NCI-H2081 treated with DMSO at 0.1 percent for 48 hours (cell line): ENCODE data around the gene ATP11A.
"Not testable (repeated sequence)": the region's sequence is repeated elsewhere in the genome, so short reads cannot be mapped to it uniquely, and the experiment has no call there.

ENCODE experiments used
- DNase-seq: peaks from one replicate; lab custom pipeline; 2025; lab: John Stamatoyannopoulos, UW

Gene ATP11A

DNA sequence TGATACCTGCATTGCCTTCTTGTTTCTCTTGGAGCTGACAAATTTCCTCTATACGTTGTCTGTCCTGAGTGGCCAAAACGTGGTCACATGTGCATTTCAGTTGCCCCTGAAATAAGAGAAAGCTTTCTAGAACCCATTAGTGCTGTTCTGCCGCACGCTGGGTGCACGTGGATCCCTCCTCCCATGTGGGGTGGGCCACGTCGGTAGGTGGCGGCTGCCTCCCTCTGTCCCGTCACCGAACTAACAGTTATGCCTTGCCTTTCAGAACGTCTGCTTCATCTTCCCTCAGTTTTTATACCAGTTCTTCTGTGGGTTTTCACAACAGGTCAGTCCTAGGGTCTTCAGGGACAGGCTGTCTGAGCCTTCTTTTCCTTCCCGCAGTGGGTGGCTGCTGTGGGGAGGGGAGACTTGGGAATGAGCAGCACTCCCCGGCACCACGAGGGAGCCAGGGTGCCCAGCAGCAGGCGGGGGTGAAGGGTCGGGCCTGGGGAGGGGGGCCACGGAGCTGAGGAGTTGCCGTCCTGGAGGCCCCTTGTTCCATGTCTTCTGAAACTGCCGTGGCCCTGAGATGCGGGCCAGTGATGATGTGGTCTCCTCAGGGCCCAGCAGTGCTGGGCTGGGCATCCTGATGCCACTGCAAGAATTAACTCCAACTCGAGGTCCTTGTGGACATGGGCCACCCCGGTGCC, 169.4 kb downstream of the ATP11A start:
- DNase-seq = no peak

GRCh38 chr13:112859817-112860190, 170.0 kb downstream of the ATP11A start:
- DNase-seq = no peak

DNA sequence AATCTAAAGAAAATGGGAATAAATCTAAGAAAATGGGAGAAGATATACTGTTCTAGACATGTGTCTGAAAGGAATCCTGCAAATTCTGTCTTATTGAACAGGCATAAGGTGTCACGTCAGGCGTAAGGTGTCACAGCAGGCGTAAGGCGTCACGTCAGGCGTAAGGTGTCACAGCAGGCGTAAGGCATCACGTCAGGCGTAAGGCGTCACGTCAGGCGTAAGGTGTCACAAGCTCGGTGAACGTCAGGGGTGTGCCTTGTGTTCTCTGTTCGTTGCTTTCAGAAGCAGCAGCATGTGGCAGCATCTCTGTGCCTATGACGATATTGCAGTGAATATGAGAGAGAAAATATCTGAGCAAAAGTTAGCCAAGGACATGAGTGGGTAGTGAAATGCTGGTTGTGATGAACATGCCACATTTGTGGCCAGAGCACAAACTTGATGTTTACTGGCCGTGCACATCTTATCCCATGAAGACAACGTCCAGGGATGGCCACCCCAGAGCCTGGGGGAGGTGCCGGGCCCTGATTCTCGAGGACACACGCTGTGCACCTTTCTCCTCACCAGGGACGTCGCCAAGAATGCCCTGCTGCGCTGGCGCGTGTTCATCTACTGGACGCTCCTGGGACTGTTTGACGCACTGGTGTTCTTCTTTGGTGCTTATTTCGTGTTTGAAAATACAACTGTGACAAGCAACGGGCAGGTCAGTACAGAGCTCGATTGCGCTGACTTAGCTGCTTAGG, 172.2 kb downstream of the ATP11A start:
- no peak for DNase-seq

DNA sequence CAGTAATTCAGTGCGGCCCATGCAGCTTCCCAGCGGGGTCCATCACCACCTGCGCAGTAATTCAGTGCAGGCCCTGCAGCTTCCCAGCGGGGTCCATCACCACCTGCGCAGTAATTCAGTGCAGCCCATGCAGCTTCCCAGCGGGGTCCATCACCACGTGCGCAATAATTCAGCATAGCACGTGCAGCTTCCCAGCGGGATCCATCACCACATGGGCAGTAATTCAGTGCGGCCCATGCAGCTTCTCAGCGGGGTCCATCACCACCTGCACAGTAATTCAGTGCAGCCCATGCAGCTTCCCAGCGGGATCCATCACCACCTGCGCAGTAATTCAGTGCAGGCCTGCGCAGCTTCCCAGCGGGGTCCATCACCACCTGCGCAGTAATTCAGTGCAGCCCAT, 173.5 kb downstream of the ATP11A start:
- not testable (repeated sequence) for DNase-seq

DNA sequence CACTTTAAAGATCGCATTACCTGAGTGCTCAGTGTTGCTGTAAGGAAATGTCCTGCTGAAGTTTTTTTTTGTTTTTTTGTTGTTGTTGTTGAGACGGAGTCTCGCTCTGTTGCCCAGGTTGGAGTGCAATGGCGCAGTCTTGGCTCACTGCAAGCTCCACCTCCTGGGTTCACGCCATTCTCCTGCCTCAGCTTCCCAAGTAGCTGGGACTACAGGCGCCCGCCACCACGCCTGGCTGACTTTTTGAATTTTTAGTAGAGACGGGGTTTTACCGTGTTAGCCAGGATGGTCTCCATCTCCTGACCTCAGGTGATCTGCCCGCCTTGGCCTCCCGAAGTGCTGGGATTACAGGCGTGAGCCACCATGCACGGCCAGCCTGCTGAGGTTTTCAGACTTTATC, 175.6 kb downstream of the ATP11A start:
- not testable (repeated sequence) for DNase-seq

DNA sequence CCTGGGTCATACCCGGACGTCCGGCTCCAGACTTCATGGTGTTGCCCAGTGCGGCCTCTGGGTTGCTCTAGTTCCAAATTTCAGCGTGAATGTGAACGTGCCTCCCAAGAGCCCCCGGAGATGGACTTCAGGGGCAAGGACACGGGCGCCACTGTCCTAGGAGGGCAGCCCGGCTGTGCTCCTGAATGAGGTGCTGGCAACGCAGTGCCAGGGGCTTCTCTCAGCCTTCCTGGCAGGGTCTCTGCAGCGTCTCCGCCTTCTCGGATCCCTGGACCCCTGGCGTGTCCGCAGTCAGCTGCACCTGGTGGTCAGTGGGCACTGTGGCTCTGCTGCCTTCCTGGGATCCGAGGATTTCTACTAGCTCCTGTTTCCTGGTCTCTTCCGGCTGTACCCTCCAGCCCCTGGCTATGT, 177.5 kb downstream of the ATP11A start:
- DNase-seq = no peak

DNA sequence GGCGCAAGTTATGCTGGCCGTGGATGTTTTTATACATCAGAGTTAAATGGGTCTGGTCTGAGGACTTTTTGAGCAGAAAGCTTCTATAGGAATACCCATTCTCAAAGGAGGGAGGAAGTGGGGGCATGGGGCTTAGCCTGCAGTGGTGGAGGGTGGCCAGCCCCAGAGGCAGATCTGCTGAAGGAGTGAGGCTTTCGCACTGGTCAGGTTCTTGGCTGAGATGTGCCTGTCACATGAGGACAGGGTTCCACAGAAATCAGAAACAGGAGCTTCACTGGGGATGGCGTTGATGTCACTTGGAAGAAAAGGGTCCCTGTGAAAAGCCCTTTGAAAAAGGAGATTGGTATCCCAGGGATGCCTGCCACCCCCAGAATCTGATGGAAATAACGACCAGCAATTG, 178.5 kb downstream of the ATP11A start:
- no peak for DNase-seq

DNA sequence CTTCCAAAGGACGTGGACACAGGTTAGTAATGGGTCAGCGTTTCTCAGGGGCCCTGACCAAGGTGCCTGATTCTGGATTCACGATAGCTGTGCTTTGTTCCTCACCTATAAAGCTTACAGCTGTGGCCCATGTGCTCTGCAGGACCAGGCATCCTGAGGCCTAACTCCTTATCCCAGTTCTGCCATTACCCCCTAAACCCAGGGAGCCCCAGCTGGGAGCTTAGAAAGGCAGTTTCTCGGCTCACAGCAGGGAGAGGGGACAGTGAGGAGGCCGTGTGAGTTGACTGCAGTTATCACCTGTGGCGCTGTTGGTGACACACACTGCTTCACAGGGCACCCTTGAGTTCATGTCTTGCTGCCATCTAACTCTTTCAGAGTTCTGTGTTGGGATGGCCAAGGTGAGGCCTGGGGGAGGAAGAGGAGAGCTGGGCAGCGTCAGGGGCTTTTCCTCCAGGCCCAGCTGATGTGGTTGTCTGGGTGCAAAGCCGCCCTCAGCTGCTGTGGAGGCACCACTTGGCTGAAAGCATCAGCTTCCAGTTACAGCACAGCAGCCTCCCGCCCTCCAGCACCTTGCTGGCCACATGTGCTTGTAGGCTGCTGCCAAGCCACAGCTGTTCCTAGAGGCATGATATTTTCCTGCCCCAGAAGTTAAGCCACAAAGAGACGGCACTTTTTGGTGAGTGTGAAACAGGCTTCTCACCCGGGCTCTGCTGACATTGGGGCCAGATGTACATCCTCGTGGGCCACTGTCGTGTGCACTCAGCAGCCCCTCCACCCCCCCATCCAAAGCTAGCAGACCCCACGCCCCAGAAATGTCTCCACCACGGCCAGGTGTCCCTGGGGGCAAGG, 179.6 kb downstream of the ATP11A start:
- DNase-seq = no peak

- DNase-seq = no peak
These were observed 180.2 kb downstream of the ATP11A start for GRCh38 chr13:112870051-112870331.

GRCh38 chr13:112870737-112871287, 181.0 kb downstream of the ATP11A start:
- no peak for DNase-seq

DNA sequence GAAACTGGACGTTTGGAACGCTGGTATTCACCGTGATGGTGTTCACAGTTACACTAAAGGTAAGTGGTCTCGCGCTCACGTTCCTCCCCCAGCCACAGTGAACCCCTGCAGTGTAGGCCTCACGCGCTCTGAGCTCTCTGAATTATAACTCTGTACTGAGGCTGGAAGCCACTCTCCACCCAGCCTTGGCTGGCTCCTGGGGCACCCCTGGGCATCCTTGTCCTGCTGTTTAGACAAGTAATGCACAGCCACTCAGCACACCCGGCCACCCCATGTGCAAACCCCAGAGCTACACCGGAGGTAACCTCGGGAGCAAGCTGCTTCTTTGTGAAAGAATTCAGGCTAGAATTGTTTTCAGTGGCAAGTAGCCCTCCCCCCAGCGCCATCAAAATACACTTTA, 181.9 kb downstream of the ATP11A start:
- no peak for DNase-seq

DNA sequence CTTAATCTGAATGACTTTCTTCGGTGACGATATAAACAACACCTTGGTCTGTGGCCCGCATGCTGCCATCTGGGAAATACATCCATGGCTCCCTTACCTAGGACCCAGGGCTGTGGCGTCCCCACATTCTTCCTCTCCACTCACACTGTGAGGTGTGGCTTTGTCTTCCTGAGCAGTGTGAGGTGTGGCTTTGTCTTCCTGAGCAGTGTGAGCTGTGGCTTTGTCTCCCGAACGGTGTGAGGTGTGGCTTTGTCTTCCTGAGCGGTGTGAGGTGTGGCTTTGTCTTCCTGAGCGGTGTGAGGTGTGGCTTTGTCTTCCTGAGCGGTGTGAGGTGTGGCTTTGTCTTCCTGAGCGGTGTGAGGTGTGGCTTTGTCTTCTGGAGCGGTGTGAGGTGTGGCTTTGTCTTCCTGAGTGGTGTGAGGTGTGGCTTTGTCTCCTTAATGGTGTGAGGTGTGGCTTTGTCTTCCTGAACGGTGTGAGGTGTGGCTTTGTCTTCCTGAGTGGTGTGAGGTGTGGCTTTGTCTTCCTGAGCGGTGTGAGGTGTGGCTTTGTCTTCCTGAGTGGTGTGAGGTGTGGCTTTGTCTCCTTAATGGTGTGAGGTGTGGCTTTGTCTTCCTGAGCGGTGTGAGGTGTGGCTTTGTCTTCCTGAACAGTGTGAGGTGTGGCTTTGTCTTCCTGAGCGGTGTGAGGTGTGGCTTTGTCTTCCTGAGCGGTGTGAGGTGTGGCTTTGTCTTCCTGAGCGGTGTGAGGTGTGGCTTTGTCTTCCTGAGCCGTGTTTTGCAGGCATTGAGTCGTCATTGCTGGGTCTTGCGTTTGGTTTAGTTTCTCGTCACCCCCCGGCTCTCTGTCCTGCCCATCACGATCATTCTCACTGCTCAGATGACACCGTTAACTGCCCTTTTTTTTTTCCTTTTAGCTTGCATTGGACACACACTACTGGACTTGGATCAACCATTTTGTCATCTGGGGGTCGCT, 183.1 kb downstream of the ATP11A start:
- not testable (repeated sequence) for DNase-seq

GRCh38 chr13:112873851-112874750, 184.3 kb downstream of the ATP11A start:
- DNase-seq = no peak

DNA sequence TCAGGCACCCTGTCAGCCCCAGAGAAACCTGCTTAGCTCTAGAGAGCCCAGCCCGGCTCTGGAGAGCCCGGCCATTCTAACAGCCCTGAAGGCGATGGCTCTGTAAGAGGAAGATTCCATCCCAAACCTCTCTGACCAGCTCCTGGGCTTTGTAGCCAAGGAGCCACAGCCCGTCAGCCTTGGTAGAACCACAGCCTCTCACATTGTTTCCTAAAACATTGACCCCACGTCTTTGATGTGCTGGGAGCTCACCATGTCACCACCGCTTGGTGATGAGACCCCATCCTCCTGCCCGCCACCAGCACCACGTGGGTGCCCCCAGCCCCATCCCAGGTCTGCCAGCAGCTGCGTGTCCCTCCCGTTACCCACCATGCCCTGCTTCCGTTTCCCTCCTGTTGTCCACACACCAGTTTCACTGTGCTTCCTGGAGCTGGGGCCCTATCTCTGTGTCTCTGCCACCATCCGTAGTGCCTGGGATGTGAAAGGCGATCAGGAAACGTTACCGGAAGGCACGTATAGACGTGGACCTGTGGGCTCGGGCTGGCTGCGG, 185.0 kb downstream of the ATP11A start:
- no peak for DNase-seq

- DNase-seq = no peak
These were observed 185.8 kb downstream of the ATP11A start for GRCh38 chr13:112875627-112876026.

- DNase-seq = no peak
These were observed 186.6 kb downstream of the ATP11A start for GRCh38 chr13:112876305-112877000.

DNA sequence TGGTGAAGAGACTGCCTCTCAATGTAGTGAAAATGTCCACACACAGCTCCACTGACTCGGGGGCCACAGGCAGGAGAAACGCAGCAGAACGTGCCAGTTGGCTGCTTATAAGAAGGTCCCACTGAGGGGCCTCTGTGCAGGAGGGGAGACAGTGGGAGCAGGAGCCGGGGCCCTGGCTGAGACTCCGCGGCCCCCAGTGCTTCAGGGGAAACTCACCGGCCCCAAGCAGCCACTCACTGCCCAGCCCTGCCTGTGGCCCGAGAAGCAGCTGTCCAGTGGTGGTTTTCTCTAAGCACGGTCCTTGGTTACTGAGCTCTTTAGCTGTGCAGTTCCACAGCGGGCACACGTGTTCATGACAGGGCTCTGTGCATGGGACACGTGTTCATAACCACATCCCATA, 187.2 kb downstream of the ATP11A start:
- no peak for DNase-seq

GRCh38 chr13:112877539-112877938, 187.7 kb downstream of the ATP11A start:
- no peak for DNase-seq
